Measurements from ENCODE around the gene ATF2.

The ATF2 gene

GRCh38 chr2:175167792-175168563 is at the start of gene ATF2:
TSS of gene ATF2 (minus strand) at chr2:175168203. CDS start at chr2:175136443, 31,760 bp downstream.
- DNase-seq: peak; percentile 95 to 97

DNA sequence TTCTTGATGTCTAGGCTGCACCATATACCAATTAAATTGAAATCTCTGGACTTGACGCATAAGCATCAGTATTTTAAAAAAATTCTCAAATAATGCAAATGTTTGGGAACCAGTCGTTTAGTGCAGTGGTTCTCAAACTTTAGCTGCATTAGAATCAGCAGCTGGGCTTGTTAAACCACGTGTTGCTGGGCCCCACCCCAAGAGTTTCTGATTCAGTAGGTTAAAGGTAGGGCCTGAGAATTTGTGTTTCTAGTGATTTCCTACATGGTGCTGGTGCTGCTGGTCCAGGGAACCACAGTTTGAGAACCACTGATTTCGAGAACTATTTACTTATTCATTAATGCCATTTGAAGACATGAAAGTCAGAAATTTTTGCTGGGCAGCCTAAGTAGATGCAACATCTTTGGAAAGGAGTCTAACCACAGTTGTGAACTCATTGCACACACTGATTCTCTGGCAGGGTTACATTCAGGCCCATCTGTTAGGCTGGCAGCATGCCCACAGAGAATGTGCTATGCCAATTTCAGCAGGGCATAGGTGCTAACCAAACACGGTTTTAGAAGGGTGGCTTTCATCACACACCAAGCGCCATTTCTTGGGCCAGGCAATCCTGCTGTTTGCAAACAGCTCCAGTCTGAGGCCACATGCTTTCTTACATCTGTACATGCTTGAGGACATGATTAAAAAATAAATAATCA is 39.9 kb upstream of the ATF2 start:
- no peak for DNase-seq

- no peak for DNase-seq
Measured at GRCh38 chr2:175206866-175207265, 38.9 kb upstream of the ATF2 start.

GRCh38 chr2:175205523-175205922 is 37.5 kb upstream of the ATF2 start:
- no peak for DNase-seq

DNA sequence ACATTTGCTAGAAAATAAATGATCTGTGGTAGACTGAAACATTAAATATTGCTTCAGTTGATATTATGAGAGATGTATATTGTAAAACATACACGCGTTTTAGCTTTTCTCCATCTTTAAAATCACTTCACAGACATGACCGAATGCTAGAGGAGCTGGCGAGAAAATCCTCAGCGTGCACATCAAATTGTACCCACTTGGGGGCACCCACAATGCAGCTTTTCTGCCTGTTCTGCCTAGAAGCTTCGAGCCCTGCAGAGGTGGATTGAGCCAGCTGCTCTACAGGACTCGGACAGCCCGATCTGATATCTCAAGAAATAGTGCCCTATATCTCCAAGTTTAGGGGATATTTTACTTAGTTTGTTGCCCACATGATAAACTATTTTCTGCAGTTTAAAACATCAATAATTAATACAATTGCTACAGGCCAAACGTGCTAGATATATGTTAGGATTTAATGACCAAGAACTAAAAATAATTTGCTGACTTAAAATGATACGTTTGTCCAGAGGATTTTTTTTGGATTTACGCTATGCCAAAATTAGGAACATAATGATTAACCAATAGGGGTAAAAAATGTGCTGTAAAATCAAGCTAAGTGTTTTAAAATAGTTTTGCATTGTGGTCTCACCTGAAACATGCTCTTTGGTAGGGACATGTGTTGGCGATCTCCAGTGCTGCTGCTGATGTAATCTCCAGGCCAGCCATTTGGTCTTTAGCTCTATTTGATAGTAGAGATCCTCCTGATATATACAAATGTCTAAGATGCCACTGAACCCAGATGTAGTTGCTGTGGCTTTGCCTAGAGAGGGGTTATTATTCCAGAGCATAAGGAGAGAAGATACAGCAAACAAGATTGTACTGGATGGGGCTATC is 35.9 kb upstream of the ATF2 start:
- peak; percentile 45 to 58 for DNase-seq

GRCh38 chr2:175195012-175195411 is 27.0 kb upstream of the ATF2 start:
- DNase-seq: no peak

DNA sequence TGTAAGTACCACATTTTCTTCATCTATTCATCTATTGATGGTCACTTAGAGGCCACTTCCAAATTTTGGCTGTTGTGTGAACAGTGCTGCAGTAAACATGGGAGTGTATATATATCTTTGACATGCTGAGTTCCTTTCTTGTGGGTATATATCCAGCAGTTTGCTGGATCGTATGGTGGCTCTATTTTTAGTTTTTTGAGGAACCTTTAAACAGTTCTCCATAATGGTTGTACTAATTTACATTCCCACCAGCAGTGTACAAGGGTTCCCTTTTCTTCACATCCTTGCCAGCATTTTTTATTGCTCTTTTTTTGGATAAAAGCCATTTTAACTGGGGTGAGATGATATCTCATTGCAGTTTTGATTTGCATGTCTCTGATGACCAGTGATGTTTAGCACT is 20.8 kb upstream of the ATF2 start:
- no peak for DNase-seq

DNA sequence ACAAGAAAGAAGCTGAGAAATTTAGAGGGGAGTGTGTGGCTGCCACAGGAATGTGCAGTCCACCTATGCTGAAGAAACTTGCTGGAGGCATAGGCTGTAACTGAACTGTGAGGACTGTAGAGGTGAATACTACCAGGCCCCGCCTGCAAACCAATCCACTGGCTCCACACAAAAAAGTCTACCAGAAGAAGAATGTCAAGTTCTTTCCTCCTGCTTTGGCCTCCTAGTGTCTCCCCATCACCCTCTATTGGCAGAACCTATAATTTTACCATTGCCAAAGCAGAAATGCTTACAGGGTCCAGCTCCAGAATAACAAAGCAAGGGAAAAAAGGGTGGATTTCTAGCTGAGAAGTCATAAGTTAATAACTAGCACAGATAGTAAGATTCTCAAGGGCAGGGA is 19.4 kb upstream of the ATF2 start:
- DNase-seq: no peak

DNA sequence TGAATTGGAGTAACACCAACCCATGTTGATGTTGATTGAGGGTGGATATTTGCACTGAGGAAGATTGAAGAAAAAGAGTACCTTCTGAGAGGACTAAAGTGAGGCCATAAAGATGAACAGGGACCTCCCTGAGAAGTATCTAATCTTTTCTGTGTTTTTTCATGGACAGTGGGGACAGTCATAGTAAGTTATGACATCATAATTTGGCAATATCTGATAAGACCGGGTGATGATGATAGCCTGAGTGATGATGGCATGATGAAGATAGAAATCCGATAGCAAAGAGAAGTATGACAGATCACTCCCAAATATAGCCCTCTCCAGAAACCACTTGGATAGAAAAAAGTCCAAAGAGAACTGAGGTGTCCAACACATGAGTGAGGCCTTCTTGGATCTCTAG is 15.7 kb upstream of the ATF2 start:
- no peak for DNase-seq

DNA sequence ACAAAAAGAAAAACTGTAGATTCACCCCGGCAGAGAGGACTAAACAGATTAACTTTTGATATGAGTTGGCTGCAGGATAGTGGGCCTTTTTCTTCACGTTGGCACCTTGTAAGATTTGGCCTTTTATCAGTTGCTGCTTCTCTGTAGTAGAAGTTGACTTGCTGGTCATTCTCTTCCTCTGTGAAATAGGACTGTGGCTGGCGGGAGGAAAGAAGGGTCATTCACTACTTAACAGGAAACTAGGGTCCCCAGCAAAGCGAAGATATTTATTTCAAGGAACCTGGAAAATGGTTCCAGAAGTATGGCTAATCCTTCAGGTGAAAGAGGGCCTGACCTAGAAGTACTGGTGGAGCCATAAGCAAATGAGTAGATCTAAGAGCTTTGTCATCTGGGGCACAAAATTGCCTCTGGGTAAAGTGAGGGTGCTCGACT is 13.9 kb upstream of the ATF2 start:
- DNase-seq: no peak

GRCh38 chr2:175181104-175181876 is 13.3 kb upstream of the ATF2 start, which contains the start of gene ATP5MC3:
TSS of gene ATP5MC3 (minus strand) at chr2:175181710. CDS start at chr2:175181393, 317 bp downstream.
- peak; percentile 91 to 92 for DNase-seq

GRCh38 chr2:175180701-175181103 is 12.7 kb upstream of the ATF2 start:
- peak; percentile 62 to 63 for DNase-seq

DNA sequence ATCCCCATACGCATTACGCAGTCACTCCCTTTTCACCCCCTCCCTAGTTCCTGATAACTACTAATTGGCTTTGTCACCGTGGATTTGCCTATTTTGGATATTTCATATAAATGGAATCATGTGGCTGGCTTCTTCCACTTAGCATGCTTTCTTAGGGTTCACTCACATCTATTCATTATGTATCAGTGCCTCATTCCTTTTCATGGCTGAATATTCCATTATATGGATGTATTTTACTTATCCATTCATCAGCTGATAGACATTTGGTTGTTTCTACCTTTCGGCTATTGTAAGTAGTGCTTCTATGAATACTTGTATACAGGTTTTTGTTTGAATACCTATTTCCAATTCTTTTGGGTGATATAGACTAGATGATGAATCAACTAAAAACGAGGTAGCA is 8.6 kb upstream of the ATF2 start:
- DNase-seq: no peak

DNA sequence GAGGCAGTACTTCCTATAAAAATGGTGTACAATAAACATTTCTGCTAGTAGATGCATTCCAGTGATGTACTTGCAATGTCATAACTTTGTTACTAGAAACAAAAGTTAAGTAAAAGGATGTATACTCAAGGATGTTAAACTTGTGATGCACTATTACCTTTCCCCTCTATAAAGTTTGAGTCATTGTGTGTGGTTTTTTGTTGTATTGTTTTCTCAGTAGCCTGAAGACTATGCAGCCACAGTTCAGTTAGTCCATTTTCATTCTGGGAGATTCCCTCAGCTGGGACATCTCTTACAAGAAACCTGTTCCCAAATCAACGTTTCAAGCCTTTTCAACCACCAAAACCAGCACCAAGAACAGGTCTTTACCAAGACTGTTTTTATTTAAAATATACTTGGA is 7.9 kb upstream of the ATF2 start:
- DNase-seq: no peak

DNA sequence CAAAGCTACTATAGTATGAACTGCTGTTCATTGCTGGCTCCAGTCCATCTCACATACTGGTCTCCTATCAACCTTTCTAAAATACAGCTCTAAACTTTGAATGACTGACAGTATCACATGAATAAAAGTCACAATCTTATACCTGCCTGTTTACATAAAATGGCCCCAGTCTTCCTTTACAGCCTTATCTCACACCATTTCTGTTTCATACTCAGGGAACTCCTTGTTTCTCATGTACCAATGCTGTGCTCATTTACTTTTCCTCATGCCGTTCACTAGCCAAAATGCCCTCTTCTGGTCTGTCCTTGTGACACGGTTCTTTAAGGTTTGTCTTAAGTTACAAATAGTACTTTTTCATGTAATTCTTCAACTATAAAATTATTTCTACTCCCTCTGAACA is 7.3 kb upstream of the ATF2 start:
- DNase-seq: no peak

GRCh38 chr2:175170659-175171304 is 2.8 kb upstream of the ATF2 start:
- no peak for DNase-seq

DNA sequence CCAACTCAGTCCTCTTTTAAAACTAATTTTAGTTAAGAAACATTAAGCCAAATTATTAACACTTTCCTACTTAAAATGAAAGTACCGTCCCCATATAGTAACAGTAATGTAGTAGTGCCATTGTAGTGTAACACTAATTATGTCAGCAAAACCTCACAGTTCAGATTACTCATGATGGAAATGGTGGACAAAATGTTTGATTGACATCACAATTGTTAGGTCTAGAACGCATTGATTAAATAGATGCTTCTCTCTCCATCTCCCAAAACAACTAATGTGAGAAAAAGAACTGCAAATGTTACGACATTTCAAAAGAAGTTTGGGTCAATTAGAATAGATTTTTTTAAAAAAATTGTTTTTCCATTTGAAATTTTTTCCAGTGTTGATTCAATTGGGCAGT is 1.2 kb upstream of the ATF2 start:
- no peak for DNase-seq

GRCh38 chr2:175168564-175168945 is 552 bp upstream of the ATF2 start:
- DNase-seq: no peak

- DNase-seq: peak; percentile 28 to 45
Measured at GRCh38 chr2:175167076-175167791, 769 bp downstream of the ATF2 start.

GRCh38 chr2:175166216-175166824 is 1.7 kb downstream of the ATF2 start:
- no peak for DNase-seq

- no peak for DNase-seq
Measured at GRCh38 chr2:175164235-175164634, 3.8 kb downstream of the ATF2 start.

All from stimulated activated CD4-positive, alpha-beta T cell treated with anti-CD3 and anti-CD28 coated beads, Interleukin-2, amount 100 ng/mL, for 24 hours (primary cell).